Stimulated activated CD4-positive, alpha-beta T cell treated with anti-CD3 and anti-CD28 coated beads, Interleukin-1b, Interleukin-23, amount 100 ng/mL, for 48 hours (primary cell): ENCODE results near the gene CDYL2.
"Not testable (repeated sequence)": the region's sequence is repeated elsewhere in the genome, so short reads cannot be mapped to it uniquely, and the experiment has no call there.

Experiments used
- DNase-seq: peaks from one replicate; pipeline ENCODE4 v3.0.0-alpha.2; 2020

Gene CDYL2

GRCh38 chr16:80667251-80667560 lies 137.2 kb downstream of the CDYL2 start:
- DNase-seq, result no peak

GRCh38 chr16:80666378-80667250 lies 137.8 kb downstream of the CDYL2 start:
- no peak for DNase-seq

GRCh38 chr16:80665356-80665755 lies 139.0 kb downstream of the CDYL2 start:
- DNase-seq, result no peak

GRCh38 chr16:80664786-80665185 lies 139.6 kb downstream of the CDYL2 start:
- no peak for DNase-seq

- no peak for DNase-seq
These were observed 140.2 kb downstream of the CDYL2 start for GRCh38 chr16:80664226-80664625.

- no peak for DNase-seq
These were observed 141.3 kb downstream of the CDYL2 start for GRCh38 chr16:80663078-80663477.

- DNase-seq, result no peak
These were observed 144.5 kb downstream of the CDYL2 start for GRCh38 chr16:80659865-80660264.

- DNase-seq, result peak; percentile 37
These were observed 147.7 kb downstream of the CDYL2 start for GRCh38 chr16:80656711-80657150.

- no peak for DNase-seq
These were observed 148.2 kb downstream of the CDYL2 start for GRCh38 chr16:80656161-80656560.

GRCh38 chr16:80655751-80656150 lies 148.6 kb downstream of the CDYL2 start:
- DNase-seq, result no peak

GRCh38 chr16:80654094-80654862 lies 150.1 kb downstream of the CDYL2 start:
- DNase-seq, result no peak

GRCh38 chr16:80652441-80652840 lies 152.0 kb downstream of the CDYL2 start:
- DNase-seq, result no peak

GRCh38 chr16:80650281-80650680 lies 154.1 kb downstream of the CDYL2 start:
- DNase-seq, result not testable (repeated sequence)

GRCh38 chr16:80640316-80640715 lies 164.1 kb downstream of the CDYL2 start:
- no peak for DNase-seq

- no peak for DNase-seq
These were observed 164.8 kb downstream of the CDYL2 start for GRCh38 chr16:80639636-80640035.

- DNase-seq, result no peak
These were observed 166.8 kb downstream of the CDYL2 start for GRCh38 chr16:80637621-80638020.

GRCh38 chr16:80631581-80631980 lies 172.8 kb downstream of the CDYL2 start:
- no peak for DNase-seq

GRCh38 chr16:80628254-80628653 lies 176.1 kb downstream of the CDYL2 start:
- no peak for DNase-seq

GRCh38 chr16:80627108-80627507 lies 177.3 kb downstream of the CDYL2 start:
- no peak for DNase-seq

- DNase-seq, result no peak
These were observed 181.0 kb downstream of the CDYL2 start for GRCh38 chr16:80623376-80623775.

GRCh38 chr16:80622007-80622406 lies 182.4 kb downstream of the CDYL2 start:
- no peak for DNase-seq

GRCh38 chr16:80620736-80621605 lies 183.4 kb downstream of the CDYL2 start:
- DNase-seq, result no peak

GRCh38 chr16:80619824-80620223 lies 184.6 kb downstream of the CDYL2 start:
- DNase-seq, result no peak
